GM19395 (cell line): ENCODE data around the gene KLHL21.
"Not testable (repeated sequence)": the region's sequence is repeated elsewhere in the genome, so short reads cannot be mapped to it uniquely, and the experiment has no call there.

ENCODE experiments used
- ATAC-seq: cut with Tn5 transposase; IDR thresholded peaks from one replicate; pipeline ENCODE4 v1.9.1; 2021; ENCODE audit warnings: mild to moderate bottlenecking, moderate library complexity; ENCODE audit not compliant: unreplicated experiment

Gene KLHL21

DNA sequence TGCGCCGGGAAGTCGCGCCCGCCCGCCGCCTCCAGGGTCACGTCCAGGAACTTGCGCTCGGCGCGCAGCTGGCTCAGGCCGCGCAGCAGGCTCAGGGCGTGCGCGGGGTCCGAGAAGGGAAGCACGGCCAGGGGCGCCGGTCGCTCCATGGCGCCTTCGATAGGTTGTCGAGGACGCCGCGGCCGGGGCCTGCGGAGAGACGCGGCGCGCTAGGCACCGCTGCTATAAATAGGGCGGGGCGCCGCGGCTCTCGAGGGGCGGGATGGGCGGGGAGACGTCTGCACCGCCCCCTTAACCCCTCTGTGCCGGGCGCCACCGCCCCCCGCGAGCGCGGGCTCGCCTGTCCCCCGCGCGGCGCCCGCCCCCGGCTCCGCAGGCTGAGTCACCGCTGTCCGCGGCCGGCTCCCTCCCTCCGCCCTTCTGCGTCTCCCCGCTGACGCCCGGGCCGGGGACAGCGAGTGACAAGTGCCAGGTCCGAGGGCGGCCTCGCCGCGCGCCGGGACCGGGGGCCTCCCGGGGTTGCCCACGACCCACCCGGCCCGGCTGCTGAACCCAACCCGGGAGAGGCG lies at the start of gene KLHL21:
TSS of gene KLHL21 (minus strand) at position 201 of the 569 bp plus-strand sequence. CDS start at position 149, 52 bp downstream.
- peak; percentile 48 for ATAC-seq

DNA sequence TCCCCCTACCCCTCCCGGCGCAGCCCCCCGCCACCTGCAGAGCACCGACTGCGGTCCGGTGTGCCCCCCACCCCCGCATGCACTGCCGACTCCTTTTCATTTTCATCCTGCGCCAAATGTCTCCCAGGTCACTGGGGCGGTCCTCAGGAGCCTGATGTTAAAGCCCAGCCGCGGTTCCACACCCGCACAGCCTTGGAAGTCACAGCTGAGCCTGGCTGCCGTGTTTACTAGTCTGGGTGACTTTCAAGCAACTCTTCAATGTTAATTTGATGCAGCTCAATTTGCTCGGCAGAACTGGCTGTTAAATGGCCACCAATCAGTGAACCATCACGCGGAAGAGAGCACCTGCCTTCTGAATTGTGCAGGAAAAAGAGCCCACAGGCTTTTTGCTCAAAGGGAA lies 49.2 kb upstream of the KLHL21 start:
- no peak for ATAC-seq

DNA sequence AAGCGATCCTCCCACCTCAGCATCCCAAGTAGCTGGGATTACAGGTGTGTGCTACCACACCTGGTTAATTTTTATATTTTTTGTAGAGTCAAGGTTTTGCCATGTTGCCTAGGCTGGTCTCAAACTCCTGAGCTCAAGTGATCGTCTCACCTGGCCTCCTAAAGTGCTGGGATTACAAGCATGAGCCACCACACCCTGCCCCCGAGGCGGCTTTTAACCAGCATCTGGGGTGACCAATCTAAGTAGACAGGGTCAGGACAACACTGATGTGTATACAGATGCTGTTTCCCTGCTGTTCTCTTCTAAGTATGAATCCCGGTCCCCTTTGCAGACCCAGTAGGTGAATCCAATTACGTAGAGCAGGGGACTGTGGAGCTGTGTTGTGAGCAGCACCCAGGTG lies 45.9 kb upstream of the KLHL21 start:
- no peak for ATAC-seq

- ATAC-seq, result no peak
Measured at GRCh38 chr1:6646499-6647148, 44.0 kb upstream of the KLHL21 start.

- no peak for ATAC-seq
Measured at GRCh38 chr1:6645018-6645417, 42.3 kb upstream of the KLHL21 start.

DNA sequence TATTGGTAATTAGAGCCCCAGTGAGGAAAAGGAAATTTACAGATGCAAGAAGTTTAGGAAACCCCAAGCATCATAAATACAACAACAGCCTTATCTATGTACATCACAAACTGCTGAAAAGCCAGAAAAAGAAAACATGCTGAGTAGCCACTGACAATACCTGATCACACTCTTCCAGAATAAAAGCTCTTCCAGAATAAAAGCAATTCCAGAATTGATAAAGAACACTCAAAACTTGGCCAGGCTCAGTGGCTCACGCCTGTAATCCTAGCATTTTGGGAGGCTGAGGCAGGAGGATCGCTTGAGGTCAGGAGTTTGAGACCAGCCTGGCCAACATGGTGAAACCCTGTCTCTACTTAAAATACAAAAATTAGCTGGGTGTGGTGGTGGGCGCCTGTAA lies 38.2 kb upstream of the KLHL21 start:
- not testable (repeated sequence) for ATAC-seq

DNA sequence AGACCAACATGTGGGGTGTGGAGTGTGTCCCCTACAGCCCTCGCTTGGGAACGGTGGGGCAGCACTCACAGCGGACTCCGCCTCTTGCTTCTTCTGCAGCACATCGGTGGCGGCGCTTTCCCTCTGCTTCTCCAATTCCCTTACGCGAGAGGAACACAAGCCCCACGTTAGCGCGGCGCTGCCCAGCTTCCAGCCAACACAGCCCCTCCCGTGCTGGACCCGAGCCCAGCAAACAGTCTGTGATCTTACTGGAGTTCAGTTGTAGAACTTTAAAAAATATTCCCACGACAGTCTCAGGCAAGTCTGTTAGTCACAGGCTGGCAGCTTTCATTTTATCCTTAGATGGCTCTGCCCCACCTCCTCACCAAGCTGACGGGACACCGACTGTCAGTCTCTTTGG lies 35.6 kb upstream of the KLHL21 start:
- ATAC-seq, result no peak

DNA sequence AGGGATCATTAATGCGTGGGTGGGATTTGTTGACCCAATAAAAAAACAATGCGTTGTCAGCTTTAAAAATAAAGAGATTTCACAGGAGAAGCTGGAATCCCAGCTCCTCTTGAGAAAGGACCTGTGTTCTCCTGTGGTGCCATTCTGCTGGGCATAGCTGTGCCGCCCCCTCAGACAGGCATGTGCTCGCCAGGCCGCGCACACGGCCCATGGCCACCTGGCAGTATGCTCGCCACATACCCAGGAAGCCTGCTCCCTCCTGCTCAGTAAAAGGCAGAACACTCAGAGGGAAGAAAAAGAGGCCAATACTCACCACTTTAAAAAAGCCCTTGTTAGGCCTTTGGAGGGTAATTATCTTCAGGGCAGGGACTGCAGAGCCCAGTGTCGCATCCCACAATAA lies 35.1 kb upstream of the KLHL21 start:
- no peak for ATAC-seq

DNA sequence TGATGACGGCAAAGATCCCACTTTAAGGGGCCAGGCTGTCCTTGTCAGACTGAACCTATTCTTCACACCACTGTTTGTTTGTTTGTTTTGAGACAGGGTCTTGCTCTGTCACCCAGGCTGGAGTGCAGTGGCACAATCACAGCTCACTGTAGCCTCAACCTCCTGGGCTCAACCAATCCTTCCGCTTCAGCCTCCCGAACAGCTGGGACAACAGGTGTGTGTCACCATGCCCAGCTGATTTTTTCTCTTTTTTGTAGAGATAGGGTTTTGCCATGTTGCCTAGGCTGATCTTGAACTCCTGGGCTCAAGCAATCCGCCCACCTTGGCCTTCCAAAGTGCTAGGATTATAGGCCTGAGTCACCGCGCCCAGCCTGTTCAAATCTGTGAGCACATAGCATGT lies 34.1 kb upstream of the KLHL21 start:
- not testable (repeated sequence) for ATAC-seq

- ATAC-seq, result no peak
Measured at GRCh38 chr1:6635910-6636760, 33.5 kb upstream of the KLHL21 start.

- no peak for ATAC-seq
Measured at GRCh38 chr1:6635161-6635909, 32.7 kb upstream of the KLHL21 start.

- no peak for ATAC-seq
Measured at GRCh38 chr1:6634371-6635052, 31.8 kb upstream of the KLHL21 start.

- ATAC-seq, result no peak
Measured at GRCh38 chr1:6632588-6633514, 30.2 kb upstream of the KLHL21 start.

DNA sequence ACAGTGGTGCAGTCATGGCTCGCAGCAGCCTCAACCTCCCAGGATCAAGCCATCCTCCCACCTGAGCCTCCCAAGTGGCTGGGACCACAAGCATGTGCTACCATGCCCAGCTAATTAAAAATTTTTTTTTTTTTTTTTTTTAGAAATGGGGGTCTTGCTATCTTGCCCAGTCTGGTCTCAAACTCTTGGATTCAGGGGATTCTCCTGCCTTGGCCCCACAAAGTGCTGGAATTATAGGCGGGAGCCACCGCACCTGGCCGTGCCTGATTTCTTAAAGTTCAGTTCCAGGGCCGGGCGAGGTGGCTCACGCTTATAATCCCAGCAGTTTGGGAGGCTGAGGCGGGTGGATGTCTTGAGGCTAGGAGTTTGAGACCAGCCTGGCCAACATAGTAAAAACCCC lies 28.4 kb upstream of the KLHL21 start:
- no peak for ATAC-seq

- ATAC-seq, result no peak
Measured at GRCh38 chr1:6630027-6630426, 27.4 kb upstream of the KLHL21 start.

- no peak for ATAC-seq
Measured at GRCh38 chr1:6628971-6629479, 26.4 kb upstream of the KLHL21 start.

DNA sequence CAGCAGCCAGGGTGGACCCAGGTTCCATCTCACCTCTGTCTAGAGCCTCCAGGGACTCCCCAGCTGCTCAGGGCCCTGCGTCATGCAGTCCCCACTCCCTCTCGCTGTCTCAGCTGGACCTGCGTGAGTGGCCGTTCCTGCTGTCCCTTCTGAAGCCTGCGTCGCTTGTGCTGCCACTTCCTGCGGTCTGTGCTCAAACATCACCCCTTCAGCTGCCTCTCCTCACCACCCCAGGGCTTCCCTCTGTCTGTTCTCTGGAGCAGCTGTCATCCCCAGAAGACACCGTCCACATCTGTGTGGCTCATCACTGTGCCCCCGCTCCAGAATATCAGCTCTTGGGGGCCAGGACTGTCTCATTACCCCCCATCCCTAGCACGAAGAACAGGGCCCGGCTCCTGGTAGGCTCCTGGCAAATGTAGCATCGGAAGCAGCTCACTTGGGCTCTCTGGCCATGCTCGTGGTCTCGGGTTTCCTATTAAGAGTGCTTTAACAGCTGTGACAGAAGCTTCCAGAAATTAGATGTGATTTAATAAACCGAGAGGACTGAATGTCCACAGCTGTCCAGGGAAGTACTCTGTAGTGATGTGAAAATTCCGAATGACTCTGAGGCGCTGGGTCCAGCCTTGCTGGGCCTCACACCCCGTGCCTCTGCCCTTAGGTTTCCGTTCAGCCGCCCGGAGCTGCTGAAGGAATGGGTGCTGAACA lies 25.3 kb upstream of the KLHL21 start:
- ATAC-seq, result no peak

GRCh38 chr1:6627031-6627430 lies 24.4 kb upstream of the KLHL21 start:
- ATAC-seq, result no peak
